Neutrophil (primary cell): ENCODE data around the gene RPL23.

Source experiments
- H3K27ac ChIP-seq: fragments of 200-600 bp; sonication (generic); 2 replicates; pipeline ENCODE4 v1.5.1; 2016; ENCODE audit warnings: mild to moderate bottlenecking, moderate library complexity
- H3K27me3 ChIP-seq: fragments of 200-600 bp; sonication (generic); 2 replicates; pipeline ENCODE4 v1.6.0; 2016; ENCODE audit warnings: mild to moderate bottlenecking
- H3K36me3 ChIP-seq: fragments of 200-600 bp; sonication (generic); 2 replicates; pipeline ENCODE4 v1.5.1; 2017
- H3K4me1 ChIP-seq, 2 experiments: fragments of 200-600 bp in 1 of 2; sonication (generic) in 1 of 2; 1 replicate in 1 of 2; 2 replicates in 1 of 2; pipeline versions ENCODE4 v1.5.1 to v1.6.1; 2013 to 2016; ENCODE audit warnings: low read depth in 1 of 2, low read length in 1 of 2, mild to moderate bottlenecking in 1 of 2, moderate library complexity in 1 of 2; ENCODE audit not compliant: control insufficient read depth in 1 of 2, insufficient read depth in 1 of 2
- H3K4me3 ChIP-seq, 2 experiments: fragments of 200-600 bp in 1 of 2; sonication (generic) in 1 of 2; 1 replicate in 1 of 2; 2 replicates in 1 of 2; pipeline ENCODE4 v1.5.1; 2013 to 2016; ENCODE audit warnings: low read depth in 1 of 2, low read length in 1 of 2, mild to moderate bottlenecking in 1 of 2, moderate library complexity in 1 of 2
- H3K9me3 ChIP-seq: fragments of 200-600 bp; sonication (generic); 2 replicates; pipeline ENCODE4 v1.5.1; 2016
- TF ChIP-seq, protein P1 (sequence below): fragments of 200-600 bp; sonication (generic); IDR thresholded peaks from 2 replicates; pipeline ENCODE4 v1.5.1; 2016; ENCODE audit warnings: antibody characterized with exemption

Gene RPL23

DNA sequence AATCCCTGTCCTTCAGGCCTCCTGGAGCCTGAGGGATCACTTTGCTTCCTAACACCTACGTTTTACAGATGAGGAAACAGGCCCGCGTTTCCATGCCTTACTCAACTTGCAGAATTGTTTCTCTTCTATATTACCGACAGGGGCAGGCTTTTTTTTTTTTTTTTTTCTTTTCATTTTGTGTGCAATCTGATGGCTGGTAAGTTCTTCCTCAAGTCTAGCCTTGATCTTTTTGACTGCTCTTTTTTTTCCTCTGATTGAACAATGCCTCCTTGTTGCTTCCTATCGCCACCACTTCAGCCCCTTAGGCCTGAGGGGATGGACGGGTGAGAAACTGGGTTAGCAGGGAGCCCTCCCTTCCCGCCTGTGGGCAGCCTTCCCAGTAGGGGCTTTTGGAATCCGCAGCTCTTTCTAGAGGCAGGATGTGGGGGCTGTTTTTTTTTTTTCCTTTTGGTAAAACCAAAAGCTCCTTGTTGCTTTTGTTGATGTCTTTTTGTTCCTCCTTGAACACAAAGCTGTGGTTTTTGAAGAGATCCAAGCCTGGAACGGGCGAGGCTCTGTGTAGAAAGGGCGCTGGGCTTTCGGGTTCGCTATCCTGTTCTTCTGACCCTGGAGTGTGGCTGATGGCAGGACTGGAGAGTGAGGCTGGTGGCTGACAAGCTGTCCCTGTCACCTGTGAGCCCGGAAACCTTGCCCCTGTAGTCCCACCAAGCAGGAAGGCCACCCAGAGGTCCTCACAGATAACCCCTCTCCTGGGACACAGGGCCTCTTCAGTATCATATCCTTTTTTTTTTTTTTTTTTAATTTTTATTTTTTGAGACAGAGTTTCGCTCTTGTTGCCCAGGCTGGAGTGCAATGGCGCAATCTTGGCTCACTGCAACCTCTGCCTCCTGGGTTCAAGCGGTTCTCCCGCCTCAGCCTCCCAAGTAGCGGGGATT is 30.3 kb upstream of the RPL23 start:
- Histone ChIP-seq H3K4me1 (peaks cover 92 to 98% of the 10 kb centered on the region in 2 experiments), H3K4me3 (peak overlapping the region; percentile 0 to 40), H3K9me3 (no peaks in the 10 kb centered on the region), H3K27me3 (no peaks in the 10 kb centered on the region), H3K36me3 (peaks cover 87% of the 10 kb centered on the region), H3K27ac (peak overlapping the region; percentile 87)
- TF ChIP-seq, protein P1, sequence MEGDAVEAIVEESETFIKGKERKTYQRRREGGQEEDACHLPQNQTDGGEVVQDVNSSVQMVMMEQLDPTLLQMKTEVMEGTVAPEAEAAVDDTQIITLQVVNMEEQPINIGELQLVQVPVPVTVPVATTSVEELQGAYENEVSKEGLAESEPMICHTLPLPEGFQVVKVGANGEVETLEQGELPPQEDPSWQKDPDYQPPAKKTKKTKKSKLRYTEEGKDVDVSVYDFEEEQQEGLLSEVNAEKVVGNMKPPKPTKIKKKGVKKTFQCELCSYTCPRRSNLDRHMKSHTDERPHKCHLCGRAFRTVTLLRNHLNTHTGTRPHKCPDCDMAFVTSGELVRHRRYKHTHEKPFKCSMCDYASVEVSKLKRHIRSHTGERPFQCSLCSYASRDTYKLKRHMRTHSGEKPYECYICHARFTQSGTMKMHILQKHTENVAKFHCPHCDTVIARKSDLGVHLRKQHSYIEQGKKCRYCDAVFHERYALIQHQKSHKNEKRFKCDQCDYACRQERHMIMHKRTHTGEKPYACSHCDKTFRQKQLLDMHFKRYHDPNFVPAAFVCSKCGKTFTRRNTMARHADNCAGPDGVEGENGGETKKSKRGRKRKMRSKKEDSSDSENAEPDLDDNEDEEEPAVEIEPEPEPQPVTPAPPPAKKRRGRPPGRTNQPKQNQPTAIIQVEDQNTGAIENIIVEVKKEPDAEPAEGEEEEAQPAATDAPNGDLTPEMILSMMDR: no peak

DNA sequence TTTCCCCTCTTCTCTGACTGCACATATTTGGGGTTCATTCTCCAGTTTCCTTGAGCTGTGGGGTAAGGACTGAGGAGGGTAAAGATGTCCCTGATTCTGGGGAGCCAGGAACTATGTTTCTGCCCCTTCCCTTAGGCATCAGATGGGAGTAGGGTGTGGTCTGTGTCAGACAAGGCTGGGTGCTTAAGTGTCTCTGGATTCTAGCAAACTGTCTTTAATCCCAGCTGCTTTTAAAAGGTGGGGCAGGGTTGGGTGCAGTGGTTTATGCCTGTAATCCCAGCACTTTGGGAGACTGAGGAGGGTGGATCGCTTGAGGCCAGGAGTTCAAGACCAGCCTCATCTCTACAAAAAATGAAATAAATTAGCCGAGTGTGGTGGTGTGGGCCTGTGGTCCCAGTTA is 29.3 kb upstream of the RPL23 start:
- H3K27me3 ChIP-seq: no peaks in the 10 kb centered on the region
- peak overlapping the region; percentile 87 for H3K27ac ChIP-seq
- peaks cover 87% of the 10 kb centered on the region for H3K36me3 ChIP-seq
- H3K9me3 ChIP-seq: no peaks in the 10 kb centered on the region
- TF ChIP-seq, protein P1: no peak
- peak overlapping the region in 1 of 2 experiments; percentile 40 for H3K4me3 ChIP-seq
- H3K4me1 ChIP-seq: peaks cover 88 to 97% of the 10 kb centered on the region in 2 experiments

DNA sequence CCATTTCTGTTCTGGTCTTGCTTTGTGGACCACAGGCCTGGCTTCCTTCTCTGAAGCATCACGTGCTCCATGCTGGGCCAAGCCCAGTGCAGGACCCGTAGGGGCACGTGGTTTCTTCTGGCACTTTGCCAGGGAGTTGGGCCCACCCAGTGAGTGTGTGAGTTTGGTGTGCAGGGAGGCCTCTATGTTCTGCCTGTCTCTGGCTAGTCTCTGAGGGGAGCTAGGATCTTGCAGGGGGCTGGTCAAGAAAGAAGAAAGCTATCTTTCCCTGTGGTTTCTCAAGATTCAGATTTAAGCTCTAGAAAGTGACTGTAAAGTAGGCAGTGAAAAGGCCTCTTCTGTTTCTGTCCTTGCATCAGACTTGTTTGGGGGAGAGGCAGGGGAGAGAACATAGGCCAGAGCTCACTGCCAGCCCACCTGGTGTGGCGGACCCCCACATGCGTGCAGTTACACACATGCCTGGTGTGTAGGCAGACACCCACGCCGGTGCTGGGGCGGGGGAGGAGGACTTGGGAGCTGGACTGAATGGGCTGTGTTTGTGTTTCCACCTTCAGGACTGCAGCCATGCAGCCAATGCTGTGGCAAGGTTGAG is 28.2 kb upstream of the RPL23 start:
- Histone ChIP-seq H3K4me3 (no peak overlapping the region), H3K4me1 (peaks cover 88 to 97% of the 10 kb centered on the region in 2 experiments), H3K27ac (peak overlapping the region; percentile 87), H3K9me3 (no peaks in the 10 kb centered on the region), H3K36me3 (peaks cover 83% of the 10 kb centered on the region), H3K27me3 (no peaks in the 10 kb centered on the region)
- TF ChIP-seq, protein P1: no peak

DNA sequence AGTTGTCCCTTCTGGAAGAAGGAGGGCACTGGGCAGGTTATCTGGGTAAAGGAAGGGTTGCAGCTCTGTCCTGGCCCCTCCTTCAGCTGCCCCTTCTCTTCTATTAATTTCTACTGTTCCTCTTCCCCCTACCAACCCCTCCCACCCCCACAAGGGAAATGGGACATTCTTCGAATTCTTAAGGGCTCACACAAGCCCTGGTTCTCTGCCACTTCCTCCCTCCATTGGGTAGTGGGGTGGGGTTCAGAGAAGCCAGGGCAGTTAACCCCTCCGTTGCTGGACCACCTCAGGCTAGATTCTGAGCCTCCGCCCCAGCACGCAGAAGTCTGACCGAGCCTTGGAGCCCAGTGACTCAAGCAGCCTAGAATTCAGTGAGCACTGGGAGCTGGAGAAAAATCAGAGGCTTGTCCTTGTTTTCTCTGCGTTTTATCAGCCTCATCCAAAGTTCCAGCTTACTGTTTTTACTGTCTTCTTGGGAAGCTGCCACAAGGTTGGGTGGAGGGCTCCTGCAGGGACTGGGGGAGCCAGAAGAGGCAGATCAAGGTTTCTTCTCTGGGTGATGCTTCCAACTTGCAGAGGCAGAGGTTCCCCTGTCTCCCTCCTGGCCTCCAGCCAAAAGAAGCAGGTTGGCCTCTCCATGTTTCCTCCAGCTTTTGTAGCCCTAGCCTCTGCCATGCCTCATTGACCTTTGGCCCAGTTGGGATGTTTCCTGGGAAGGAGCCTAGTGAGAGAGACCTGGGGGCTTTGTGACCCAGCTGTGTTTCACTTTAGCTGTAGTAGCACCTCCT is 26.6 kb upstream of the RPL23 start:
- H3K36me3 ChIP-seq: peaks cover 67% of the 10 kb centered on the region
- no peaks in the 10 kb centered on the region for H3K27me3 ChIP-seq
- peak overlapping the region; percentile 87 for H3K27ac ChIP-seq
- no peak overlapping the region for H3K4me3 ChIP-seq
- H3K4me1 ChIP-seq: peaks cover 83 to 90% of the 10 kb centered on the region in 2 experiments
- TF ChIP-seq, protein P1: no peak
- no peaks in the 10 kb centered on the region for H3K9me3 ChIP-seq

DNA sequence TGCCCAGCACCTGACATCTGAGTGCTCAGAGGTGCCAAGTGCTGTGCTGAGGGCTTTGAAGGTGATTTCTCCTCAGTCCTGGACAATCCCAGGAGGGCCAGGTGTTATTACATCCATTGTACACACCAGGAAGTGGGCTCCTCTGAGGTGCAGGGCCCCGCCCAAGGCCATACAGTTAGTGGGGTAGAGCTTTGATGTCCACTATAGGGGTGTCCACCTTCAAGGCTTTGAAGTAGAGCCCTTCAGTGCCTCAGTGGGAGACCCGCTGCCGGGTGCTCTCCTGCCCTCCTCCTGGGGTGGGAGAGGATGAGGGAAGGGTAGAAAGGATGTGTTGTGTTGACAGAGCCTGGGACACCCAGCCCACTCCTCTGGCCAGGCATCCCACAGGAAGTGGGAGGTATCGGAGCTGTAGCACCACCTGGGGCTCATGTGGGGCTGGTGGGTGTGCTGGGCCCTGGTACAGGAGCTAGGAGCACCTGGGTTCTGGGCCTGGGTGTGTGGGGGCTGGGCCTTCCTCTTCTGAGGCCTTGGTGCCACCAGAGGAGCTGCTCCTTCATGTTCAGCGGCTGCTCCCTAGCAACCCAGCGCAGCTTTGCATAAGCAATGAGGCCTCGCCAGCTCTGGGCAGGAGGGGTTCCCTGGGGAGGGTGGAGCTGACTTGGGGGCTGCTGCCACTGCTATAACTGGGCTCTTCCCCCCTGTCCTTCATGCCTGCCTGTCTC is 23.8 kb upstream of the RPL23 start:
- Histone ChIP-seq H3K27me3 (no peaks in the 10 kb centered on the region), H3K4me3 (no peak overlapping the region), H3K27ac (peak overlapping the region; percentile 76), H3K4me1 (peaks cover 83 to 90% of the 10 kb centered on the region in 2 experiments), H3K36me3 (peaks cover 63% of the 10 kb centered on the region), H3K9me3 (no peaks in the 10 kb centered on the region)
- TF ChIP-seq, protein P1: no peak
